Fibroblast of villous mesenchyme (primary cell): Measurements from ENCODE around the gene EDA. TPM values are rescaled to one million over a fixed set of nuclear protein-coding genes. Genes with fewer than 3 reads are reported as not detected.

Experiments
- DNase-seq: peaks from one replicate; pipeline ENCODE4 v3.0.0-alpha.2; 2010; ENCODE audit warnings: low read depth
- H3K4me3 ChIP-seq: 2 replicates; pipeline ENCODE4 v1.5.1; 2011; ENCODE audit warnings: low read depth, mild to moderate bottlenecking, low read length
- CTCF ChIP-seq: IDR thresholded peaks from 2 replicates; pipeline ENCODE4 v1.5.1; 2012; ENCODE audit warnings: low read depth, mild to moderate bottlenecking, low read length; ENCODE audit not compliant: insufficient read depth
- total RNA-seq: library from RNA; depleted of rRNA; stranded (reverse); fragments of >200 nt; gene quantifications from 2 replicates; pipeline ENCODE4 v1.2.3, GENCODE V29; 2012

The EDA gene
- total RNA-seq, 1 donor, result not detected

- TF ChIP-seq CTCF, result no peak
- no peak for DNase-seq
- no peak within 1 kb of the TSS for H3K4me3 ChIP-seq
These were observed 446.2 kb downstream of the EDA start, which contains the start of gene OTUD6A for GRCh38 chrX:70062076-70062475. TSS of gene OTUD6A (plus strand) at chrX:70062457. CDS start at chrX:70062525, 68 bp downstream.

GRCh38 chrX:70062961-70063550 lies 447.1 kb downstream of the EDA start:
- TF ChIP-seq CTCF, result no peak
- no peak for DNase-seq
- H3K4me3 ChIP-seq, result no peak overlapping the region

- TF ChIP-seq CTCF, result no peak
- DNase-seq, result no peak
- no peak overlapping the region for H3K4me3 ChIP-seq
These were observed 450.7 kb downstream of the EDA start for GRCh38 chrX:70066646-70067045.

- DNase-seq, result no peak
- no peak for TF ChIP-seq CTCF
These were observed 463.4 kb downstream of the EDA start for GRCh38 chrX:70079297-70079696.

GRCh38 chrX:70079870-70080269 lies 464.0 kb downstream of the EDA start:
- TF ChIP-seq CTCF, result no peak
- no peak for DNase-seq
- H3K4me3 ChIP-seq, result no peak overlapping the region

More at GRCh38 chrX:70079297-70079696, 463.4 kb downstream of the EDA start:
- no peak overlapping the region for H3K4me3 ChIP-seq

- H3K4me3 ChIP-seq, result no peak overlapping the region
- TF ChIP-seq CTCF, result no peak
- DNase-seq, result no peak
These were observed 466.8 kb downstream of the EDA start for GRCh38 chrX:70082723-70083122.
